Natural killer cell (primary cell): ENCODE results near the gene FZD4. TPM values are rescaled to one million over a fixed set of nuclear protein-coding genes. Genes with fewer than 3 reads are reported as not detected.
"Not testable (repeated sequence)": the region's sequence is repeated elsewhere in the genome, so short reads cannot be mapped to it uniquely, and the experiment has no call there.

ENCODE experiments used
- ATAC-seq, 3 donors: fragments of 150-1000 bp in 2 of 3; fragments of 200-7000 bp in 1 of 3; cut with Tn5 transposase; 1 replicate in 1 of 3; 2 replicates in 2 of 3; pipeline ENCODE4 v1.10.0; 2021; ENCODE audit warnings: mild to moderate bottlenecking in 2 of 3, moderate library complexity in 2 of 3
- DNase-seq, 2 donors: peaks; one replicate each; pipeline versions ENCODE4 v3.0.0 to v3.0.0-alpha.2; 2013 to 2021; ENCODE audit warnings: mixed read lengths in 1 of 2
- H3K27ac ChIP-seq: one replicate; pipeline ENCODE4 v1.5.1; 2013; ENCODE audit warnings: mild to moderate bottlenecking, low read length
- H3K27me3 ChIP-seq: one replicate; pipeline ENCODE4 v1.6.1; 2013; ENCODE audit warnings: low read length; ENCODE audit not compliant: control insufficient read depth, insufficient read depth
- H3K36me3 ChIP-seq: one replicate; pipeline ENCODE4 v1.6.1; 2013; ENCODE audit warnings: low read length; ENCODE audit not compliant: control insufficient read depth, insufficient read depth
- H3K4me1 ChIP-seq: one replicate; pipeline ENCODE4 v1.6.1; 2013; ENCODE audit warnings: low read length; ENCODE audit not compliant: control insufficient read depth, insufficient read depth
- H3K4me3 ChIP-seq: one replicate; pipeline ENCODE4 v1.5.1; 2013; ENCODE audit warnings: low read length
- H3K9me3 ChIP-seq: one replicate; pipeline ENCODE4 v1.6.1; 2013; ENCODE audit warnings: low read length; ENCODE audit not compliant: control insufficient read depth, insufficient read depth
- H3K27ac Mint-ChIP-seq, 2 donors: one replicate each; pipeline ENCODE4 v1.8.0; 2022; ENCODE audit warnings: mild to moderate bottlenecking in 2 of 2, mixed read lengths in 2 of 2, moderate library complexity in 1 of 2
- H3K27me3 Mint-ChIP-seq, 2 donors: one replicate each; pipeline ENCODE4 v1.8.0; 2022; ENCODE audit warnings: low read depth in 2 of 2, mixed read lengths in 2 of 2
- H3K36me3 Mint-ChIP-seq: one replicate; pipeline ENCODE4 v1.8.0; 2022; ENCODE audit warnings: mixed read lengths
- H3K4me1 Mint-ChIP-seq, 2 donors: one replicate each; pipeline ENCODE4 v1.8.0; 2022; ENCODE audit warnings: mixed read lengths in 2 of 2
- H3K4me3 Mint-ChIP-seq: one replicate; pipeline ENCODE4 v1.8.0; 2022; ENCODE audit warnings: mild to moderate bottlenecking, moderate library complexity, mixed read lengths
- H3K9me3 Mint-ChIP-seq, 2 donors: one replicate each; pipeline ENCODE4 v1.8.0; 2022; ENCODE audit warnings: mixed read lengths in 2 of 2
- CTCF ChIP-seq: fragments of 200-600 bp; IDR thresholded peaks from one replicate; pipeline ENCODE4 v1.8.0; 2022; ENCODE audit warnings: antibody characterized with exemption
- WGBS: methylation state at CpG from one replicate; pipeline ENCODE4 v1.1.7; 2013; ENCODE audit warnings: missing lambda C conversion rate; ENCODE audit not compliant: insufficient coverage; 5-methylcytosine and 5-hydroxymethylcytosine counted together
- intact Hi-C: fragments of 100-400 bp; cut with micrococcal nuclease; formaldehyde crosslinking; loops from one replicate; pipeline ENCODE4 v1.14.2; 2022
- total RNA-seq, 4 donors: library from RNA; stranded (reverse); fragments of 120-200 nt in 1 of 4; gene quantifications; one replicate each; pipeline versions ENCODE4 v1.2.3 to v1.2.4, GENCODE V29; 2013 to 2022

Gene FZD4
- total RNA-seq, 3 donors from 2014 or later (not counting 1 experiment from before 2014, with no cell fraction given), result 0.02 to 0.11 (median 0.05) TPM

DNA sequence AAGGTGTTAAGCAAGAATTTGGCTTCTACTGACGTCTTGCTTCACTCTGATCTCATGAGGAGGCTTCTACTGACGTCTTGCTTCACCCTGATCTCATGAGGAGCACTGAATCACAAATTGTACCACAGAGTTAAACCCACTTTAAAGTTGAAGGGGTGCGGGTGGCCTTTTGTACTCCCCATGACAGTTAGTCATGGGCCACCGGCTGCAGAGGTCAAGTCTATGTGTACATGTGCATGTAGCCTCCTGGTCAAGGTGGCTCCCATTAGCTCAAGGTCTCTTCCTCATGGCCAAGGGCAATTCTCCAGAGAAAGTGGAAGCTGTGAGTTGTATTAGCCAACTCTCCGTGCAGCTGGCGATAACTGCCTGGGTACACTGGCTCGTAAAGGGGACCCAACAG, 23.1 kb upstream of the FZD4 start:
- H3K4me3 Mint-ChIP-seq, result no peak overlapping the region
- Histone ChIP-seq H3K9me3 (peaks cover 2% of the 10 kb centered on the region), H3K4me1 (no peaks in the 10 kb centered on the region), H3K36me3 (no peaks in the 10 kb centered on the region), H3K4me3 (no peak overlapping the region), H3K27ac (no peak overlapping the region), H3K27me3 (no peaks in the 10 kb centered on the region)
- no peaks in the 10 kb centered on the region for H3K4me1 Mint-ChIP-seq
- no peak overlapping the region for H3K27ac Mint-ChIP-seq
- 81% methylated on average over 7 of the region's 7 CpGs for WGBS
- no peak for ATAC-seq
- DNase-seq, result no peak
- H3K27me3 Mint-ChIP-seq, result peaks cover 4 to 7% of the 10 kb centered on the region in 2 donors
- H3K36me3 Mint-ChIP-seq, result peaks cover 5% of the 10 kb centered on the region
- TF ChIP-seq CTCF, result no peak
- intact Hi-C loops, result loop anchor here (1.0 kb wide), 1 partner anchor 312 kb away; no protein-coding TSS in a partner anchor
- H3K9me3 Mint-ChIP-seq, result peaks cover 0 to 3% of the 10 kb centered on the region in 2 donors

- no peak overlapping the region for H3K27ac Mint-ChIP-seq
- Histone ChIP-seq H3K4me3 (no peak overlapping the region), H3K9me3 (peaks cover 4% of the 10 kb centered on the region), H3K36me3 (no peaks in the 10 kb centered on the region), H3K4me1 (no peaks in the 10 kb centered on the region), H3K27me3 (no peaks in the 10 kb centered on the region), H3K27ac (no peak overlapping the region)
- peaks cover 4 to 7% of the 10 kb centered on the region in 2 donors for H3K27me3 Mint-ChIP-seq
- H3K4me3 Mint-ChIP-seq, result no peak overlapping the region
- TF ChIP-seq CTCF, result no peak
- no peaks in the 10 kb centered on the region for H3K4me1 Mint-ChIP-seq
- intact Hi-C loops, result loop anchor here (1.0 kb wide), 1 partner anchor 313 kb away; no protein-coding TSS in a partner anchor
- no peak for ATAC-seq
- peaks cover 3 to 5% of the 10 kb centered on the region in 2 donors for H3K9me3 Mint-ChIP-seq
- DNase-seq, result no peak
- peaks cover 11% of the 10 kb centered on the region for H3K36me3 Mint-ChIP-seq
- WGBS, result 82% methylated on average over 6 of the region's 6 CpGs
Measured at GRCh38 chr11:86977441-86978050, 22.4 kb upstream of the FZD4 start.

DNA sequence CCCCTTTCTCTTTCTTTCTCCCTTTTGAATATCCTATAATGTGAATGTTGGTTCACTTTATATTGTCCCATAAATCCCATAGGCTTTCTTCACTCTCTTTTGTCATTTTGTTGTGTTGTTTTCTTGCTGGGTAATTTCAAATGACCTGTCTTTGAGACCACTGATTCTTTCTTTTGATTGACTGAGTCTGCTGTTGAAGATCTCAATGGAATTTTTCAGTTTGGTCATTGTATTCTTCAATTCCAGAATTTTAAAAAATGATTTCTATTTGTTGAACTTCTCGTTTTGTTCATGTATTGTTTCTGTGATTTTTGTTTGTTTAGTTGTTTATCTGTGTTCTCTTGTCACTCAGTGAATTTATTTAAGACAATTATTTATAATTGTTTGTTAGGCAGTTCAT, 17.5 kb upstream of the FZD4 start:
- Histone ChIP-seq H3K4me3 (no peak overlapping the region), H3K4me1 (no peaks in the 10 kb centered on the region), H3K27me3 (no peaks in the 10 kb centered on the region), H3K36me3 (no peaks in the 10 kb centered on the region), H3K27ac (no peak overlapping the region), H3K9me3 (peaks cover 4% of the 10 kb centered on the region)
- peaks cover 0 to 5% of the 10 kb centered on the region in 2 donors for H3K27me3 Mint-ChIP-seq
- H3K4me1 Mint-ChIP-seq, result no peaks in the 10 kb centered on the region
- no peak overlapping the region for H3K27ac Mint-ChIP-seq
- H3K36me3 Mint-ChIP-seq, result peaks cover 11% of the 10 kb centered on the region
- DNase-seq (no peak), ATAC-seq (no peak)
- no peak overlapping the region for H3K4me3 Mint-ChIP-seq
- intact Hi-C loops, result no loop called here
- TF ChIP-seq CTCF, result no peak
- peaks cover 3 to 5% of the 10 kb centered on the region in 2 donors for H3K9me3 Mint-ChIP-seq
- 67% methylated on average over 1 of the region's 1 CpG for WGBS

DNA sequence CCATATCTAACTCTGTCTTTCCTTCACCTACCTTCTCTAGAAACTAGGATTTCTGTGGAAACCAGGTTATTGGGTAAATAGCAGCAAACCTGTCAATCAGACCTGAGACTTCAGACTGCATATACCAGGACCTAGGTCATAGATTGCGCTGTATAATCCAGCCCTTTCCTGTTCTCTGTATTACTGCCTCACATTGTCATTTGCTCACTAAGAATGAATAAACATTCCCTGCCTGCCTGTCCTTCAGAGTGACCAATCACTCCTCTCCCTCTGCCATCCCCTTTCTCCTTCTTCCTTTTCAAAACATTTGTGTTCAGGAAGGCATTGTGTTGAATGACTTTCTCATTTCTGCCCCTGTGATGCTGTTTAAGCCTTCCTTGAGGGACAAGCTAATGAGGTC, 14.1 kb upstream of the FZD4 start:
- Mint-ChIP-seq H3K27me3 (peaks cover 20% of the 10 kb centered on the region in 2 donors), H3K27ac (no peak overlapping the region), H3K4me1 (no peaks in the 10 kb centered on the region), H3K9me3 (peaks cover 3 to 5% of the 10 kb centered on the region in 2 donors), H3K4me3 (no peak overlapping the region), H3K36me3 (peaks cover 11% of the 10 kb centered on the region)
- 100% methylated on average over 1 of the region's 1 CpG for WGBS
- Histone ChIP-seq H3K27ac (no peak overlapping the region), H3K4me3 (no peak overlapping the region), H3K36me3 (no peaks in the 10 kb centered on the region), H3K27me3 (no peaks in the 10 kb centered on the region), H3K4me1 (no peaks in the 10 kb centered on the region), H3K9me3 (peaks cover 4% of the 10 kb centered on the region)
- DNase-seq (no peak), ATAC-seq (no peak)
- TF ChIP-seq CTCF, result no peak
- intact Hi-C loops, result no loop called here

GRCh38 chr11:86967601-86968000, 12.4 kb upstream of the FZD4 start:
- 88% methylated on average over 7 of the region's 7 CpGs for whole genome bisulfite sequencing
- peaks cover 29 to 31% of the 10 kb centered on the region in 2 donors for H3K27me3 Mint-ChIP-seq

More at GRCh38 chr11:86967601-86968000, 12.4 kb upstream of the FZD4 start:
- H3K27ac Mint-ChIP-seq, H3K9me3 ChIP-seq, ATAC-seq, H3K4me3 ChIP-seq, H3K4me3 Mint-ChIP-seq, H3K27ac ChIP-seq, H3K27me3 ChIP-seq, H3K4me1 Mint-ChIP-seq, H3K9me3 Mint-ChIP-seq, intact Hi-C loops, DNase-seq, H3K36me3 ChIP-seq, H3K36me3 Mint-ChIP-seq, H3K4me1 ChIP-seq: not testable (repeated sequence)
